ENCODE data around the gene KRT39. TPM values are rescaled to one million over a fixed set of nuclear protein-coding genes. Genes with fewer than 3 reads are reported as not detected.

KRT39 gene
- polyA plus RNA-seq, 1 donor (not counting 4 experiments of a cell fraction or from before 2014, with no cell fraction given): not detected

- Histone ChIP-seq H4K20me1 (ENCODE audit: control insufficient read depth, extremely low read depth, insufficient read depth, low read length) (no peaks in the 10 kb centered on the region), H3K9me3 (ENCODE audit: control insufficient read depth, low read depth, low read length) (no peaks in the 10 kb centered on the region), H3K27ac (ENCODE audit: control insufficient read depth, insufficient read depth, low read length) (no peak overlapping the region), H3K9me1 (ENCODE audit: control insufficient read depth, extremely low read depth, insufficient read depth, low read length) (no peaks in the 10 kb centered on the region), H2AFZ (ENCODE audit: control insufficient read depth, low read length) (no peak overlapping the region), H3K9ac (ENCODE audit: control insufficient read depth, extremely low read depth, insufficient read depth, low read length) (no peak overlapping the region), H3K27me3 (ENCODE audit: control insufficient read depth, extremely low read depth, insufficient read depth, low read length) (no peaks in the 10 kb centered on the region), H3K4me1 (ENCODE audit: control insufficient read depth, extremely low read depth, insufficient read depth, low read length) (no peaks in the 10 kb centered on the region), H3K4me3 (ENCODE audit: control insufficient read depth in 2 of 3, extremely low read depth in 1 of 3, insufficient read depth in 2 of 3, low read depth in 1 of 3, low read length in 3 of 3) (no peak overlapping the region), H3K79me2 (ENCODE audit: control insufficient read depth, insufficient read depth, low read length) (no peaks in the 10 kb centered on the region), H3K36me3 (ENCODE audit: control insufficient read depth in 2 of 2, extremely low read depth in 1 of 2, insufficient read depth in 2 of 2, low read length in 2 of 2) (no peaks in the 10 kb centered on the region), H3K4me2 (ENCODE audit: control insufficient read depth, extremely low read depth, insufficient read depth, low read depth, low read length) (no peak overlapping the region)
- dilution Hi-C loops (cut with MboI; ENCODE audit: extremely low pct_ligation_motif_present, low sequenced_read_pairs): no loop called here
- FAIRE-seq (no peak), DNase-seq (ENCODE audit: low read depth, low spot score) (no peak)
- TF ChIP-seq EZH2 (IDR thresholded peaks at IDR 0.05; ENCODE audit: low read length) (no peak), CTCF (optimal IDR thresholded peaks at IDR 0.05 in 1 of 3, IDR thresholded peaks at IDR 0.05 in 1 of 3, conservative IDR thresholded peaks at IDR 0.05 in 1 of 3; ENCODE audit: extremely low read depth in 1 of 3, insufficient read depth in 2 of 3, low read length in 3 of 3) (no peak)
These were observed 30.1 kb upstream of the KRT39 start for GRCh38 chr17:40996829-40997228.

GRCh38 chr17:40995116-40995515 lies 28.4 kb upstream of the KRT39 start:
- Histone ChIP-seq H2AFZ (ENCODE audit: control insufficient read depth, low read length) (no peak overlapping the region), H4K20me1 (ENCODE audit: control insufficient read depth, extremely low read depth, insufficient read depth, low read length) (no peaks in the 10 kb centered on the region), H3K9me1 (ENCODE audit: control insufficient read depth, extremely low read depth, insufficient read depth, low read length) (no peaks in the 10 kb centered on the region), H3K36me3 (ENCODE audit: control insufficient read depth in 2 of 2, extremely low read depth in 1 of 2, insufficient read depth in 2 of 2, low read length in 2 of 2) (no peaks in the 10 kb centered on the region), H3K4me3 (ENCODE audit: control insufficient read depth in 2 of 3, extremely low read depth in 1 of 3, insufficient read depth in 2 of 3, low read depth in 1 of 3, low read length in 3 of 3) (no peak overlapping the region), H3K79me2 (ENCODE audit: control insufficient read depth, insufficient read depth, low read length) (no peaks in the 10 kb centered on the region), H3K4me2 (ENCODE audit: control insufficient read depth, extremely low read depth, insufficient read depth, low read depth, low read length) (no peak overlapping the region), H3K4me1 (ENCODE audit: control insufficient read depth, extremely low read depth, insufficient read depth, low read length) (no peaks in the 10 kb centered on the region), H3K27me3 (ENCODE audit: control insufficient read depth, extremely low read depth, insufficient read depth, low read length) (no peaks in the 10 kb centered on the region), H3K27ac (ENCODE audit: control insufficient read depth, insufficient read depth, low read length) (no peak overlapping the region), H3K9me3 (ENCODE audit: control insufficient read depth, low read depth, low read length) (no peaks in the 10 kb centered on the region), H3K9ac (ENCODE audit: control insufficient read depth, extremely low read depth, insufficient read depth, low read length) (no peak overlapping the region)
- DNase-seq (ENCODE audit: low read depth, low spot score) (no peak), FAIRE-seq (no peak)
- dilution Hi-C loops (cut with MboI; ENCODE audit: extremely low pct_ligation_motif_present, low sequenced_read_pairs): no loop called here
- TF ChIP-seq CTCF (optimal IDR thresholded peaks at IDR 0.05 in 1 of 3, IDR thresholded peaks at IDR 0.05 in 1 of 3, conservative IDR thresholded peaks at IDR 0.05 in 1 of 3; ENCODE audit: extremely low read depth in 1 of 3, insufficient read depth in 2 of 3, low read length in 3 of 3): no peak
- no peak for TF ChIP-seq EZH2 (IDR thresholded peaks at IDR 0.05; ENCODE audit: low read length)
